Lung (tissue), 12 donors: Measurements from ENCODE around the gene OR6B3. TPM values are rescaled to one million over a fixed set of nuclear protein-coding genes. Genes with fewer than 3 reads are reported as not detected.

ENCODE experiments used
- ATAC-seq: fragments of 200-7000 bp; cut with Tn5 transposase; one replicate; pipeline ENCODE4 v1.9.1; 2020; ENCODE audit warnings: moderate number of reproducible peaks; ENCODE audit not compliant: insufficient read depth, low FRiP score
- DNase-seq, 3 donors: peaks; one replicate each; pipeline ENCODE4 v3.0.0-alpha.2; 2013 to 2017
- H3K27ac ChIP-seq, 2 donors: one replicate each; pipeline ENCODE4 v1.5.1; 2013; ENCODE audit warnings: mild to moderate bottlenecking in 2 of 2, moderate library complexity in 2 of 2, control low read depth in 1 of 2, inconsistent platforms in 1 of 2, low read depth in 1 of 2, low read length in 1 of 2
- H3K27me3 ChIP-seq, 3 donors: one replicate each; pipeline ENCODE4 v1.5.1; 2013; ENCODE audit warnings: low read length in 2 of 3; ENCODE audit not compliant: control insufficient read depth in 3 of 3, insufficient read depth in 3 of 3
- H3K36me3 ChIP-seq, 4 donors: one replicate each; pipeline ENCODE4 v1.5.1; 2013; ENCODE audit warnings: low read length in 4 of 4, mild to moderate bottlenecking in 1 of 4, moderate library complexity in 1 of 4; ENCODE audit not compliant: control insufficient read depth in 4 of 4, insufficient read depth in 4 of 4
- H3K4me1 ChIP-seq, 5 donors: one replicate each; pipeline ENCODE4 v1.5.1; 2013; ENCODE audit warnings: low read length in 5 of 5, mild to moderate bottlenecking in 2 of 5, moderate library complexity in 1 of 5; ENCODE audit not compliant: control insufficient read depth in 5 of 5, insufficient read depth in 5 of 5
- H3K4me3 ChIP-seq: one replicate; pipeline ENCODE4 v1.5.1; 2013; ENCODE audit warnings: mild to moderate bottlenecking, control low read depth, moderate library complexity
- H3K9ac ChIP-seq, 2 donors: one replicate each; pipeline ENCODE4 v1.5.1; 2013; ENCODE audit warnings: low read length in 2 of 2, control low read depth in 1 of 2; ENCODE audit not compliant: insufficient read depth in 1 of 2
- H3K9me3 ChIP-seq, 4 donors: one replicate each; pipeline ENCODE4 v1.5.1; 2013; ENCODE audit warnings: low read length in 3 of 4, mild to moderate bottlenecking in 1 of 4, moderate library complexity in 1 of 4; ENCODE audit not compliant: control insufficient read depth in 4 of 4, insufficient read depth in 3 of 4
- WGBS, 2 donors: extraction: QIAGEN DNeasy Blood & Tissue Kit; methylation state at CpG; one replicate each; pipeline ENCODE4 v1.1.7; 2013; 5-methylcytosine and 5-hydroxymethylcytosine counted together
- polyA plus RNA-seq, 2 donors: library from polyadenylated mRNA; stranded (reverse); fragments of 200-250 nt; gene quantifications; one replicate each; pipeline ENCODE4 v1.2.1, GENCODE V29; 2013
- total RNA-seq, 2 donors: library from RNA; depleted of rRNA in 1 of 2; stranded (reverse); fragments of >200 nt in 1 of 2; gene quantifications; one replicate each; pipeline ENCODE4 v1.2.1, GENCODE V29; 2014 to 2021
- TF ChIP-seq, protein P1 (sequence below): IDR thresholded peaks from 2 replicates; pipeline ENCODE4 v1.5.1; 2012; ENCODE audit warnings: mild to moderate bottlenecking; ENCODE audit errors: control extremely low read depth, extremely low read depth
- donor health status: control.
- donor health status: control.
- donor health status: Bipolar disorder and iron deficiency.
- donor health status: healthy.
- donor health status: DM: yes; HTN: yes; CAD: no.

Gene OR6B3
- total and polyA plus RNA-seq, 4 donors, result not detected

DNA sequence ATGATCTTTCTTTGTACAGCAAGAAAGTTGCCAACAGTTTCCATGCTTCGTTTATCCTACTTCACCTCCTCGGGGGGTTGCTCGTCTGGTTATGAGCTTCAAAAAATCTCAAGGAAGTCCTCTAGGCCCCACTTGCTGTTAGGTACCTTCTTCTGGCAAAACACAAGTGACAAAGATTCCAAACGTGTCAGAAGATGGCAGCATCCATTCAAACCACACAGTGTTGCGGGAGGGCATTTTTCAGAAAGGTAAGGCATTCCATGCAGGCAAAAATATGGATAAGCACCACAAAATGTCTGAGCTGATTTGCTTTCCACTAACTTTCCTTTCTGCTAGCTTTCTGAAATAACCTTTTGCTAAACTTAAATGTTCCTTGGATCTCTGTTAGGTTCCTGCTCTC is 13.2 kb upstream of the OR6B3 start:
- Histone ChIP-seq H3K27ac (no peak overlapping the region), H3K36me3 (no peaks in the 10 kb centered on the region), H3K9ac (no peak overlapping the region), H3K4me3 (no peak overlapping the region), H3K9me3 (no peaks in the 10 kb centered on the region), H3K4me1 (no peaks in the 10 kb centered on the region), H3K27me3 (peaks cover 0 to 10% (median 0%) of the 10 kb centered on the region in 3 donors)
- TF ChIP-seq, protein P1, sequence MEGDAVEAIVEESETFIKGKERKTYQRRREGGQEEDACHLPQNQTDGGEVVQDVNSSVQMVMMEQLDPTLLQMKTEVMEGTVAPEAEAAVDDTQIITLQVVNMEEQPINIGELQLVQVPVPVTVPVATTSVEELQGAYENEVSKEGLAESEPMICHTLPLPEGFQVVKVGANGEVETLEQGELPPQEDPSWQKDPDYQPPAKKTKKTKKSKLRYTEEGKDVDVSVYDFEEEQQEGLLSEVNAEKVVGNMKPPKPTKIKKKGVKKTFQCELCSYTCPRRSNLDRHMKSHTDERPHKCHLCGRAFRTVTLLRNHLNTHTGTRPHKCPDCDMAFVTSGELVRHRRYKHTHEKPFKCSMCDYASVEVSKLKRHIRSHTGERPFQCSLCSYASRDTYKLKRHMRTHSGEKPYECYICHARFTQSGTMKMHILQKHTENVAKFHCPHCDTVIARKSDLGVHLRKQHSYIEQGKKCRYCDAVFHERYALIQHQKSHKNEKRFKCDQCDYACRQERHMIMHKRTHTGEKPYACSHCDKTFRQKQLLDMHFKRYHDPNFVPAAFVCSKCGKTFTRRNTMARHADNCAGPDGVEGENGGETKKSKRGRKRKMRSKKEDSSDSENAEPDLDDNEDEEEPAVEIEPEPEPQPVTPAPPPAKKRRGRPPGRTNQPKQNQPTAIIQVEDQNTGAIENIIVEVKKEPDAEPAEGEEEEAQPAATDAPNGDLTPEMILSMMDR, result no peak
- DNase-seq (no peak), ATAC-seq (no peak)
- 66 to 75% methylated on average over 5 of the region's 5 CpGs for WGBS, 2 donors

DNA sequence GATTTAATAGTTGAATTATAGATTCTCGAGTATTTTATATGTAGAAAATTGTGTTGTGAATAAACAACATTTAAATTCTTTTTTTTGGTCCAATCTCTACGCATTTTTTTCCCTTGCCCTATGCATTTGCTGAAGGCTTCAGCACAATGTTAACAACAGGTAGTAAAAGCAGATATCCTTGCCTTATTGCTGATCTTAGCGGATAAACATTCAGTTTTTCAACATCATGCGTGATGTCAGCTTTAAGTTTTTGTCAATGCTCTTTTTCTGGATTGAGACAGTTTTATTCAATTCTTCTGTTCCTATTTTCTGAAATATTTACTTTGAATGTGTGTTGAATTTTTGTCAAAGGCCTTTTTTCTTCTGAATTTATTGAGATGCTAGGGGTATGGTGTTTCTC is 11.6 kb upstream of the OR6B3 start:
- Histone ChIP-seq H3K4me1 (no peaks in the 10 kb centered on the region), H3K27ac (no peak overlapping the region), H3K9ac (no peak overlapping the region), H3K36me3 (no peaks in the 10 kb centered on the region), H3K9me3 (no peaks in the 10 kb centered on the region), H3K4me3 (no peak overlapping the region), H3K27me3 (peaks cover 0 to 10% (median 2%) of the 10 kb centered on the region in 3 donors)
- DNase-seq (no peak), ATAC-seq (no peak)
- WGBS, 2 donors, result 87 to 91% methylated on average over 4 of the region's 4 CpGs
- TF ChIP-seq, protein P1, result no peak

DNA sequence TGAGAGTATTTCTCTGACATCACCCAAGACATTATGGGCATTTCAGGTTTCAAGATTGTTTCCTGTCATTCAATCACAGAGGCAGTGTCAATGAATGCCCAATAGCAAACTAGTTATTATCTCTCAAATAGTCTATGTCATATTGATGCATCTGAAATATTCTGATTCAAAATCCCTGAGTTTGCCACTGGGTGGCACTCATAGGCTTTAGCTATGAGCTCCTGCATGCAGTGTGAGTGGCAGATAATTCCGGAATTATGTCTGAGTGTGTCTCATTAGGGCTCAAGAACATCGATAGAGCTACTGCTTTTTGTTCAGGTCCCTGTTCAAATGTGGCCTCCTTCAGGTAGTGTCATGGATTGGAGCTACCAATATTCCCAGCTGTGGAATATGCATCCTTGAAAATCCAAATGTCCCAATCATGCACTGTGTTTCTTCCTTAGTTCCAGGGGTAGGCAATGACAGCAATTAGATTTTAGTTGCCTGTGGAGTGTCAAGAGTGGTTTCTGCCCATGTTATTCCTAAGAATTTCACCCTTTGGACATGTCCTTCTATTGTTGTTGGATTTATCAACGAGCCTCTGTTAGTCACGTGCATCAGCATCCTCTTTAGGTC is 7.8 kb upstream of the OR6B3 start:
- ATAC-seq, result peak; percentile 34
- Histone ChIP-seq H3K36me3 (no peaks in the 10 kb centered on the region), H3K4me3 (no peak overlapping the region), H3K9me3 (no peaks in the 10 kb centered on the region), H3K27ac (no peak overlapping the region), H3K9ac (no peak overlapping the region), H3K27me3 (peaks cover 2 to 17% (median 6%) of the 10 kb centered on the region in 3 donors), H3K4me1 (no peaks in the 10 kb centered on the region)
- WGBS, 2 donors, result 43 to 52% methylated on average over 4 of the region's 4 CpGs
- TF ChIP-seq, protein P1, result peak; percentile 43
- DNase-seq, result peak; percentile 21 to 59 (median 59)

DNA sequence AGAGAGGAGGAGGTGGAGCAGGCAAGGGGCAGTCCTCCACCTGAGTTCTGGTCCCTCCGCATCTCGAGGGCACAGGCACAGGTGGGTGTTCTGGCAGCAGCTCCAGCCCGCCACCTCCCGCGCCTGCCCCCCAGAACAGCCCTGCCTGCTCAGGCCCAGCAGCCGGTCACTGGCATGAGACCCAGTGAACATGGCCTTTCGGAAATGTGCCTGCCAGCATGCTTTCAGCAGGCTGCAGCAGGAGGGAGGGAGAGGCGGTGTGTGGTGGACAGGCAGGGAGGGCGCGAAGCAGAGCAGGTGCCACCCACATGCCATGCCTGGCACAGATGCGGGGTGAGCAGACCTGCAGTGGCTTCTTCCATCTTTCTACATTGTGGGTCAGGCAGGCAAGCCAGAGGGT is 3.4 kb upstream of the OR6B3 start:
- Histone ChIP-seq H3K27me3 (peaks cover 6 to 34% (median 7%) of the 10 kb centered on the region in 3 donors), H3K4me1 (no peaks in the 10 kb centered on the region), H3K27ac (no peak overlapping the region), H3K4me3 (no peak overlapping the region), H3K9ac (no peak overlapping the region), H3K36me3 (no peaks in the 10 kb centered on the region), H3K9me3 (no peaks in the 10 kb centered on the region)
- ATAC-seq (peak; percentile 20), DNase-seq (no peak)
- 87 to 88% methylated on average over 11 of the region's 11 CpGs for WGBS, 2 donors
- TF ChIP-seq, protein P1, result no peak
